ENCODE data around the gene GIMAP5.

- TF ChIP-seq CTCF (IDR thresholded peaks at IDR 0.05) (no peak), POLR2A (IDR thresholded peaks at IDR 0.05) (peak in 1 of 2 donors; percentile 15)
Measured at GRCh38 chr7:150737265-150738055, at the start of gene GIMAP5.

Data from gastroesophageal sphincter (tissue), 3 donors.